ENCODE measurements around the gene CCDC33.

GRCh38 chr15:74258456-74259291 lies 22.5 kb downstream of the CCDC33 start:
- TF ChIP-seq POLR2A (IDR thresholded peaks at IDR 0.05) (no peak), CTCF (IDR thresholded peaks at IDR 0.05) (no peak)
